ENCODE measurements around the gene FBXO5. TPM values are rescaled to one million over a fixed set of nuclear protein-coding genes. Genes with fewer than 3 reads are reported as not detected.

The FBXO5 gene
- total and polyA plus RNA-seq, 9 of the 15 experiments (the other 6 are each of a cell fraction or from before 2014, with no cell fraction given) = 17.8 to 89.3 (median 62.9) TPM

DNA sequence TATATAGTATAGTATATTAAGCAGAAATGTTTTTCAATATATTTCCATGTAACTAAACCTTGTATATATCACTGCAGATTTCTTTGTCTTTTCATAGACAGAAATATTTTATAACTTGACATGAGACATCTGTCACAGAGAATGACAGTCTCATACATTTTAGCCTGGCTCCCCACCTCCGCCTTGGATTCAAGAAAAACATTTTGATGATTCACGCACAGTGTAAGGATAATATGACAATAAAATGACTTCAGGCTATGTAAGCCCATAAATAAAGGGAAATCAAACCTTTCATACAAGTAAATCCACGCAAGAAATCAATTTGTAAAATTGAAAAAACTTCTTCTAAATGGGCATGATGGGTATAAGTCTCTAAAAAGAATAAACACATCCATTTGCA lies 36.4 kb downstream of the FBXO5 start (continued):
- no peak for TF ChIP-seq DACH1 (IDR thresholded peaks at IDR 0.05; ENCODE audit: partially characterized antibody)
- no peak for TF ChIP-seq MCM7 (IDR thresholded peaks at IDR 0.05)
- TF ChIP-seq, protein P1, sequence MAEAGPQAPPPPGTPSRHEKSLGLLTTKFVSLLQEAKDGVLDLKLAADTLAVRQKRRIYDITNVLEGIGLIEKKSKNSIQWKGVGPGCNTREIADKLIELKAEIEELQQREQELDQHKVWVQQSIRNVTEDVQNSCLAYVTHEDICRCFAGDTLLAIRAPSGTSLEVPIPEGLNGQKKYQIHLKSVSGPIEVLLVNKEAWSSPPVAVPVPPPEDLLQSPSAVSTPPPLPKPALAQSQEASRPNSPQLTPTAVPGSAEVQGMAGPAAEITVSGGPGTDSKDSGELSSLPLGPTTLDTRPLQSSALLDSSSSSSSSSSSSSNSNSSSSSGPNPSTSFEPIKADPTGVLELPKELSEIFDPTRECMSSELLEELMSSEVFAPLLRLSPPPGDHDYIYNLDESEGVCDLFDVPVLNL (CRISPR knock-in tag; IDR thresholded peaks at IDR 0.05; ENCODE audit: low read depth) = no peak

DNA sequence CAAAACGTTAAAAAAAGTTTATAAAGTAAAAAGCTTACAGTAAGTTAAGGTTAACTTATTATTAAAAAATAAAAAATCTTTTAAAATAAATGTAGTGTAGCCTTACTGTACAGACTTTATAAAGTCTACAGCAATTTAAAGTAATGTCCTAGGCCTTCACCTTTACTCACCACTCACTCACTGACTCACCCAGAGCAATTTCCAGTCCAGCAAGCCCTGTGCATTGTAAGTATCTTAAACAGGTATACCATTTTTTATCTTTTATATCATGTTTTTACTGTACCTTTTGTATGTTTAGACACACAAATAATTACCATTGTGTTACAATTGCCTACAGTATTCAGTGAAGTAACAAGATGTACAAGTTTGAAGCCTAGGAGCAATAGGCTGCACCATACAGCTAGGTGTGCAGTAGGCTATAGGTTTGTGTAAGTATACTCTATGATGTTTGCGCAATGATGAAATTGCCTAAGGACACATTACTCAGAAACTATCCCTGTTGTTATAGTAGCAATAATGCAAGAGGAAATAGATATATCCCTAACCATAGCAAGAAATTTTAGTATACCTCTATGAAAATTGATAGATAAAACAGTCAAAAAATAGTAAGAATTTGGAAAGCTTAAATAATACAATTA lies 39.5 kb downstream of the FBXO5 start:
- no peaks in the 10 kb centered on the region for H3K36me3 ChIP-seq (ENCODE audit: control insufficient read depth, insufficient read depth, low read length)
- in situ Hi-C loops (cut with MboI) = no loop called here
- H3K9me3 ChIP-seq (replicated peaks; ENCODE audit: control insufficient read depth, insufficient read depth, low read depth, low read length) = no peaks in the 10 kb centered on the region
- no peaks in the 10 kb centered on the region for H3K79me2 ChIP-seq (ENCODE audit: control insufficient read depth, insufficient read depth, low read length)
- no peaks in the 10 kb centered on the region for H3K4me1 ChIP-seq (replicated peaks in 1 of 2; ENCODE audit: control insufficient read depth in 2 of 2, insufficient read depth in 2 of 2, low read length in 2 of 2)
- 11% methylated on average over 2 of the region's 2 CpGs for WGBS (ENCODE audit: insufficient coverage, low coverage, missing lambda C conversion rate)
- H3K9me1 ChIP-seq (ENCODE audit: control insufficient read depth, insufficient read depth, low read length) = no peaks in the 10 kb centered on the region
- peaks cover 3 to 12% of the 10 kb centered on the region in 2 experiments; a peak in 3 of 5 replicates for H3K27me3 ChIP-seq (ENCODE audit: control insufficient read depth in 2 of 2, insufficient read depth in 2 of 2, low read length in 2 of 2)
- no peak for DNase-seq (ENCODE audit: extremely low read depth in 1 of 4, low spot score in 3 of 4)
- H3K9ac ChIP-seq (ENCODE audit: insufficient read depth in 1 of 2, low read depth in 2 of 2, low read length in 2 of 2) = no peak overlapping the region
- ChIA-PET POLR2A (no interaction called here), CTCF (ENCODE audit: low intra/inter-chr PET ratio) (interaction anchor here (0.7 to 1.0 kb wide), 2 partner anchors 10 to 195 kb away, joined by 3 read pairs; no protein-coding TSS in a partner anchor)
- ATAC-seq = no peak
- BruUV-seq (replicated peaks) = no TSS peak
- no peak for FAIRE-seq
- TF ChIP-seq POLR2AphosphoS5 (IDR thresholded peaks at IDR 0.05; ENCODE audit: control insufficient read depth, insufficient read depth, low read depth, low read length) (no peak), GTF2A2 (tag; IDR thresholded peaks at IDR 0.05) (no peak), CEBPB (tag; IDR thresholded peaks at IDR 0.05) (peak; percentile 51), ZBTB1 (CRISPR knock-in tag; IDR thresholded peaks at IDR 0.05; ENCODE audit: borderline replicate concordance, low read depth) (no peak), CBX8 (IDR thresholded peaks at IDR 0.05; ENCODE audit: borderline replicate concordance, extremely low read depth, low read depth, low read length, poor library complexity, severe bottlenecking) (peak; percentile 13), ZNF764 (CRISPR knock-in tag; IDR thresholded peaks at IDR 0.05; ENCODE audit: low read depth) (no peak), STAG1 (CRISPR knock-in tag; IDR thresholded peaks at IDR 0.05; ENCODE audit: borderline replicate concordance) (no peak), KAT2B (IDR thresholded peaks at IDR 0.05; ENCODE audit: low read depth, low read length) (no peak)
- no peak overlapping the region for H3K4me3 ChIP-seq
- H3K4me2 ChIP-seq (ENCODE audit: insufficient read depth, low read length) = no peak overlapping the region
- intact Hi-C loops (cut with micrococcal nuclease) = loop anchor here (10.0 kb wide), 1 partner anchor 669 kb away; no protein-coding TSS in a partner anchor
- H3K27ac ChIP-seq (ENCODE audit: extremely low read depth, low read depth, low read length) = no peak overlapping the region
- no peaks in the 10 kb centered on the region for H4K20me1 ChIP-seq (replicated peaks; ENCODE audit: control insufficient read depth, insufficient read depth, low read length)
- no peak overlapping the region for H2AFZ ChIP-seq (ENCODE audit: low read depth, low read length)
